ENCODE data around the gene KHDRBS1.

Gene KHDRBS1

DNA sequence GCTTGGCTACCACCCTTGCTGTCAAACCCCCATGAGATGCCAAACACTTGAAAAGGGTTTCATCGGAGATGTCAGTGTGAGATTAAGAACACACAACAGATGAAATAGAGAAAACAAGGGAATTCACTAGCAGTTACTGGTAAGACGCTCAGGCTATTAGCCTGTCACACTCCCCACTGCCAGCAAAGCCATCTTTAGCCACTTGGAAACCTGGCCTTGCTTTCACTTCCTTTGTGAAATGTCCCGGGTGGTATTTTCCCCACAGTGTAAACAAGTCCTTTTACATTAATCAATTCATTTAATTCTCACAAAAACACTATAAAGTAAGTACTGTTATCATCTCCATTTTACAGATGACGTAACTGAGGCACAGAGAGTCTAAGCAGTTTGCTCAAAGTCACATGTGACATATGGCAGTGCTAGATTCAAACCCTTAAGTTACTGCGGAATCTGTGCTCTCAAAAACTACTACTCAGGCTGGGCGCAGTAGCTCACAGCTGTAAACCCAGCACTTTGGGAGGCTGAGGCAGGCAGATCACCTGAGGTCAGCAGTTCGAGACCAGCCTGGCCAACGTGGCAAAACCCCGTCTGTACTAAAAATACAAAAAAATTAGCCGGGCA is 32.7 kb upstream of the KHDRBS1 start:
- in situ Hi-C loops (cut with HindIII; ENCODE audit: low pct_ligation_motif_present, low sequenced_read_pairs) = no loop called here
- no peak for DNase-seq
- no peak overlapping the region for H3K4me3 ChIP-seq (ENCODE audit: low read depth, low read length)
- no peak overlapping the region for H3K27ac ChIP-seq
- no peaks in the 10 kb centered on the region for H3K27me3 ChIP-seq (replicated peaks)
- TF ChIP-seq, protein P1, sequence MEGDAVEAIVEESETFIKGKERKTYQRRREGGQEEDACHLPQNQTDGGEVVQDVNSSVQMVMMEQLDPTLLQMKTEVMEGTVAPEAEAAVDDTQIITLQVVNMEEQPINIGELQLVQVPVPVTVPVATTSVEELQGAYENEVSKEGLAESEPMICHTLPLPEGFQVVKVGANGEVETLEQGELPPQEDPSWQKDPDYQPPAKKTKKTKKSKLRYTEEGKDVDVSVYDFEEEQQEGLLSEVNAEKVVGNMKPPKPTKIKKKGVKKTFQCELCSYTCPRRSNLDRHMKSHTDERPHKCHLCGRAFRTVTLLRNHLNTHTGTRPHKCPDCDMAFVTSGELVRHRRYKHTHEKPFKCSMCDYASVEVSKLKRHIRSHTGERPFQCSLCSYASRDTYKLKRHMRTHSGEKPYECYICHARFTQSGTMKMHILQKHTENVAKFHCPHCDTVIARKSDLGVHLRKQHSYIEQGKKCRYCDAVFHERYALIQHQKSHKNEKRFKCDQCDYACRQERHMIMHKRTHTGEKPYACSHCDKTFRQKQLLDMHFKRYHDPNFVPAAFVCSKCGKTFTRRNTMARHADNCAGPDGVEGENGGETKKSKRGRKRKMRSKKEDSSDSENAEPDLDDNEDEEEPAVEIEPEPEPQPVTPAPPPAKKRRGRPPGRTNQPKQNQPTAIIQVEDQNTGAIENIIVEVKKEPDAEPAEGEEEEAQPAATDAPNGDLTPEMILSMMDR (IDR thresholded peaks at IDR 0.05; ENCODE audit: low read depth, low read length, missing control alignments) = no peak
- no peaks in the 10 kb centered on the region for H3K36me3 ChIP-seq (replicated peaks)

DNA sequence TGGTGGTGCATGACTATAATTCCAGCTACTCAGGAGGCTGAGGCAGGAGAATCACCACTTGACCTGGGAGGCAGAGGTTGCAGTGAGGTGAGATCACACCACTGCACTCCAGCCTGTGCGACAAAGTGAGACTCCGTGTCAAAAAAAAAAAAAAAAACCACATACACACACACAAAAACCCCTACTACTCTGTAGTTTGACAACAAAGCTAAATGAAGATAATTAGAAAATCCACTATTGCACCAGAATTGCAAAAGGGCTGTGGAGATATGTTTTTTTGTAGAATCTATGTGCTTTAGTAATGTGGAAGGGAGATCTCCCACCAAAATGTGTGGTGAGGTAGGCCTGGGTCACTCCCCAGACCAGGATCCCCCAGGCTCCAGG is 32.2 kb upstream of the KHDRBS1 start:
- no peak overlapping the region for H3K27ac ChIP-seq
- in situ Hi-C loops (cut with HindIII; ENCODE audit: low pct_ligation_motif_present, low sequenced_read_pairs) = no loop called here
- H3K4me3 ChIP-seq (ENCODE audit: low read depth, low read length) = no peak overlapping the region
- TF ChIP-seq, protein P1 (IDR thresholded peaks at IDR 0.05; ENCODE audit: low read depth, low read length, missing control alignments) = no peak
- no peaks in the 10 kb centered on the region for H3K36me3 ChIP-seq (replicated peaks)
- no peaks in the 10 kb centered on the region for H3K27me3 ChIP-seq (replicated peaks)
- no peak for DNase-seq

DNA sequence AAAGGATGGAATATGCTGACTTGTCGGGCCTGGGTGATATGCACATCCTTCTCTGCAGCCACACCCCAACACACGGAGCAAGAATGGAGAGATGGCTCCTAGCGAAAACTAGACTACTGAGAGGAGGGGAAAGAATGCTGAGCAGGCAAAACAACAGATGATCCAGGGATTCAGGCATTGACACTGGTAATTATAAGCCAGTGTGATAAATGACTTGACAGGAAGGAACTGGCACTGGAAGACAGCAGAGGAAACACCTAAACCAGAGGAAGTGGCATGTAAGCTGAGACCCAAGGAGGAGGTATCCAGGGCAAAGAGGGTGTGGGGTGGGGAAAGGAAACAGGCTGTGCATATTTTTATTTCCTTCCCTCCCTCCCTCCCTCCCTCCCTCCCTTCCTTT is 31.7 kb upstream of the KHDRBS1 start:
- Histone ChIP-seq H3K4me3 (ENCODE audit: low read depth, low read length) (no peak overlapping the region), H3K36me3 (replicated peaks) (no peaks in the 10 kb centered on the region), H3K27me3 (replicated peaks) (no peaks in the 10 kb centered on the region), H3K27ac (no peak overlapping the region)
- TF ChIP-seq, protein P1 (IDR thresholded peaks at IDR 0.05; ENCODE audit: low read depth, low read length, missing control alignments) = no peak
- in situ Hi-C loops (cut with HindIII; ENCODE audit: low pct_ligation_motif_present, low sequenced_read_pairs) = no loop called here
- DNase-seq = no peak

DNA sequence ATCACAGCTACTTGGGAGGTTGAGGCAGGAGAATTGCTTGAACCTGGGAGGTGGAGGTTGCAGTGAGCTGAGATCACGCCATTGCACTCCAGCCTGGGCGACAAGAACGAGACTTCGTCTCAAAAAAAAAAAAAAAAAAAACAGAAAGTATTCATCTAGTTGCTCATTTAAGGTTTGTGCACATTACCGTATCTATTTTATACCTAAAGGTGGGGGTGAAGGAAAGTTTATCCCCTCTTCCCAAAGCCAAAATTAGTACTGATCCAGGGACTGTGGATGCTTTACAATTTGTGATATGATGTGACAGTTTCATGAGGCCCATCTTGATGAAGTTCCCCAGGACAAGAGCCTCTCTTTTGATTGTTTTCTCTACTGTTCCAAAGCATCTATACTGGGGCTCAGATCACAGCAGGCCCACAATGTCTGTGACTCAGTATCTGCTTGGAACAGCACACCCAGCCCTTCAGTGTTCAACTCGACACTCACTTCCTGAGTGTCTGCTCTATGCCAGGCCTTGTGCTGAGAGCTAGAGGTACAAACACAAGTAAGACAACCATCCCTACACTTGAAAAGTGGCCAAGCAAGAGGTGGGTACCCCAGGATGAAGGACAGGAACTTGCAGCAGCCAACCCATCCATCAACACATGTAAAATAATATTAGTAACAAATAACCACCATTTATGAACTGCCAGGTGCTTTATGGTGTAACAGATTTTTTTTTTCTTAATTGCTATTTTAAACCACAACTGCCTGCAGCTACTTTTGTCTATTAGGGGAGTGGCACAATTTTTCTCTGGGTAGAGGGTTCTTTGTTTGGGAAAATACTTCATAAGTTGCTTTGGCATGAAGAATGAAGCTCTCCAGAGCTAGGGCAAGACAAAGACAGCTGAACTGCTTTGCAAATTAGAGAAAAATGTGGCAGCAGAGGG is 29.0 kb upstream of the KHDRBS1 start:
- peak; percentile 47 for DNase-seq
- Histone ChIP-seq H3K36me3 (replicated peaks) (no peaks in the 10 kb centered on the region), H3K27me3 (replicated peaks) (no peaks in the 10 kb centered on the region), H3K4me3 (ENCODE audit: low read depth, low read length) (no peak overlapping the region), H3K27ac (no peak overlapping the region)
- in situ Hi-C loops (cut with HindIII; ENCODE audit: low pct_ligation_motif_present, low sequenced_read_pairs) = no loop called here
- TF ChIP-seq, protein P1 (IDR thresholded peaks at IDR 0.05; ENCODE audit: low read depth, low read length, missing control alignments) = no peak

DNA sequence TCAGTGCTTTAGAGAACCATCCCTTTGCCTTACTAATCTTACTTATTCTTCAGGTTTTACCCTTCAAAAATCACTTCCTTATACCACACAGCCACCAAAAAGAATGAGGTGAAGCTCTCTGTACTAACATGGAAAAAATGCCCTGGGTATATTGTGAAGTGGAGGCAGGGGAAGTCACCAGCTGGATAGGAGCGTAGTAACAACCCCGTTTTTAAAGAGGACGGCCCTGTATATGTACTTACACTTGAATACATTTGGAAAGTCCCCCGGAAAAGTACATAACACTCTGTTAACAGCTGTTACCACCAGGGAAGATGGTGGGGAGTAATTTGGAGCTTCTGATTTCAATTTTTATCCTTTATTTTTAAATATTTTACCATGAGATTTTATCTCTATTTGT is 28.2 kb upstream of the KHDRBS1 start:
- Histone ChIP-seq H3K27me3 (replicated peaks) (no peaks in the 10 kb centered on the region), H3K36me3 (replicated peaks) (no peaks in the 10 kb centered on the region), H3K27ac (no peak overlapping the region), H3K4me3 (ENCODE audit: low read depth, low read length) (no peak overlapping the region)
- in situ Hi-C loops (cut with HindIII; ENCODE audit: low pct_ligation_motif_present, low sequenced_read_pairs) = no loop called here
- TF ChIP-seq, protein P1 (IDR thresholded peaks at IDR 0.05; ENCODE audit: low read depth, low read length, missing control alignments) = no peak
- DNase-seq = no peak
